GM18873 (cell line): Measurements from ENCODE around the gene LENG8.
"Not testable (repeated sequence)": the region's sequence is repeated elsewhere in the genome, so short reads cannot be mapped to it uniquely, and the experiment has no call there.

Experiments
- ATAC-seq: cut with Tn5 transposase; IDR thresholded peaks from one replicate; pipeline ENCODE4 v1.9.1; 2021; ENCODE audit warnings: mild to moderate bottlenecking, moderate library complexity, moderate number of reproducible peaks; ENCODE audit not compliant: unreplicated experiment, low FRiP score

The LENG8 gene

DNA sequence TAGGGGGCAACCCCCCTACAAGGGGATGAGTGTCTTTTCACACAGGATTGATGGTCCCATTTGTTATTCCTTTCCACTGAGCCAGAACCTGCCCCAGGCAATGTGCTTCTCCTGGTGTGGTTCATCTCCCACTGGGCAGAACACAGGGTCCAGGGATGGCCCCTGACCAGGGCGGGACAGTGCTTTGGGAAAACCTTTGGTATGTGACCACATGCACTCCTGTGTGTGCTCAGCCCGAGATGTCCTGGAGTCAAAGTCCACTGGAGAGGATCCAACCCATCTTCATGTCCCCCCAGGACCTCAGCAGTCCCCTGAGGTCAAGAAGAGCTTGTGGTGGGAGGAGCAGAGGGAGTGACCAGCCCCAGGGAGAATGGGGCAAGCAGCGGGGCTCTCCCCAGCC is 59.5 kb downstream of the LENG8 start:
- not testable (repeated sequence) for ATAC-seq

GRCh38 chr19:54509200-54509940 is 60.4 kb downstream of the LENG8 start:
- ATAC-seq: not testable (repeated sequence)
